H1 (cell line): ENCODE measurements around the gene RBM17.

Experiments
- CTCF ChIP-seq, 3 experiments: IDR thresholded peaks; 1 replicate in 2 of 3; 2 replicates in 1 of 3; pipeline versions ENCODE4 v1.5.1 to v1.6.1; 2011; ENCODE audit warnings: low read length in 3 of 3, mild to moderate bottlenecking in 3 of 3, inconsistent platforms in 2 of 3, low read depth in 1 of 3, moderate library complexity in 1 of 3; ENCODE audit not compliant: insufficient read depth in 1 of 3; ENCODE audit errors: control extremely low read depth in 1 of 3
- EP300 ChIP-seq, 2 experiments: IDR thresholded peaks; 1 replicate in 1 of 2; 2 replicates in 1 of 2; pipeline ENCODE4 v1.6.1; 2011 to 2012; ENCODE audit warnings: low read depth in 2 of 2, low read length in 2 of 2, mild to moderate bottlenecking in 2 of 2, borderline replicate concordance in 1 of 2, inconsistent platforms in 1 of 2, moderate library complexity in 1 of 2
- KDM5A ChIP-seq: fragments of 200-600 bp; IDR thresholded peaks from 2 replicates; pipeline ENCODE4 v1.7.1; 2012; ENCODE audit warnings: mild to moderate bottlenecking, low read length, inconsistent platforms, mixed read lengths
- MAFK ChIP-seq: IDR thresholded peaks from 2 replicates; pipeline ENCODE4 v1.6.1; 2012; ENCODE audit warnings: low read depth, mild to moderate bottlenecking, improper control_type of control experiment, low read length
- POLR2AphosphoS5 ChIP-seq: IDR thresholded peaks from 2 replicates; pipeline ENCODE4 v1.6.1; 2011; ENCODE audit warnings: low read depth, low read length
- RXRA ChIP-seq: IDR thresholded peaks from 2 replicates; pipeline ENCODE4 v1.6.1; 2011; ENCODE audit warnings: low read depth, mild to moderate bottlenecking, low read length, moderate library complexity; ENCODE audit not compliant: insufficient read depth
- TAF7 ChIP-seq: optimal IDR thresholded peaks from 2 replicates; pipeline ENCODE3; 2011; ENCODE audit warnings: low read depth, mild to moderate bottlenecking, inconsistent platforms, low read length, moderate library complexity, borderline replicate concordance
- ZNF274 ChIP-seq: IDR thresholded peaks from 2 replicates; pipeline ENCODE4 v1.7.0; 2012; ENCODE audit warnings: low read length, borderline replicate concordance; ENCODE audit errors: extremely low read depth
- TF ChIP-seq, protein P1 (sequence below): IDR thresholded peaks from 2 replicates; pipeline ENCODE4 v1.6.1; 2012; ENCODE audit warnings: low read length, inconsistent platforms

DNA sequence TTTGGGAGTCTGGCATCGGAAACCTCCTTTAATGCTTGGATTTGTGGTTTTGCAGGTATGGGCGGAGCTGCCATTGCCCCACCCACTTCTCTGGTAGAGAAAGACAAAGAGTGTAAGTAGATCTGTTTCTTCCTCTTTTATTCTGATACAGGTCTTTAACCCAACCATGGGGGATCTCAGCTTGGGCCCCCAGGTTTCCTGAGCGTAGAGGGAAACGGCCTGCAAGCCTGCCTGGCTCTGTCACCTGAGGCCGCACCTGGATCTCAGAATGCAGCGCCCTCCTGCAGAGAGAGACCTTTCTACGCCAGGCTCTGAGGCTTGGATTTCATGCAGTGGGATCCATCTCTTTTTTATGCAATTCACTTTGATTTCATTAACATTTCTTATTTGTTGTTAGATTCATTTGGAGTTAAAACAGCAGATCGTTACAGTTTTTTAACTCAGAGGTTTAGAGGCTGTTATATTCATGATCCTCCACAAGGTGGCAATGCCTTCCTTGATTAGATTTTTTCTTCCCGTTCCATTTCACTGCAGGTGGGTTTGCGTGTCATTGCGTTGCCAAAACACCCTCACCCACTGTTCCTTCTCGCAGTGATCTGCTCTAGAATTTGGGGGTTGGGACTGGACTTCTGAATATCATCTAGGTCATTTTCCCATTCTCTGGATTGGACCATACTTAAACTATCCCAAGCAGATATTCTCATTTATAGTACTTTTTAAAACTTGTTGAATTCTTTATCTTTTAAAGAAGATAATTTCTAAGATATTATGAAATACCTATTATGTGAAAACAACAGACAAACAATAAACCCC is 20.0 kb downstream of the RBM17 start:
- TF ChIP-seq RXRA, result no peak
- peak; percentile 73; the same call in 1 of the 2 replicates for TF ChIP-seq POLR2AphosphoS5
- TF ChIP-seq CTCF (IDR thresholded peaks at IDR 0.05; ENCODE audit: control extremely low read depth in 1 of 3, insufficient read depth in 1 of 3, low read depth in 1 of 3, low read length in 3 of 3), result peak in 2 of 3 experiments; percentile 47 to 57; a peak in 3 of 4 replicates
- no peak for TF ChIP-seq TAF7
- TF ChIP-seq KDM5A, result no peak
- TF ChIP-seq MAFK, result no peak
- TF ChIP-seq EP300 (IDR thresholded peaks at IDR 0.05; ENCODE audit: borderline replicate concordance in 1 of 2, low read depth in 2 of 2, low read length in 2 of 2), result no peak
- no peak for TF ChIP-seq ZNF274
- TF ChIP-seq, protein P1, sequence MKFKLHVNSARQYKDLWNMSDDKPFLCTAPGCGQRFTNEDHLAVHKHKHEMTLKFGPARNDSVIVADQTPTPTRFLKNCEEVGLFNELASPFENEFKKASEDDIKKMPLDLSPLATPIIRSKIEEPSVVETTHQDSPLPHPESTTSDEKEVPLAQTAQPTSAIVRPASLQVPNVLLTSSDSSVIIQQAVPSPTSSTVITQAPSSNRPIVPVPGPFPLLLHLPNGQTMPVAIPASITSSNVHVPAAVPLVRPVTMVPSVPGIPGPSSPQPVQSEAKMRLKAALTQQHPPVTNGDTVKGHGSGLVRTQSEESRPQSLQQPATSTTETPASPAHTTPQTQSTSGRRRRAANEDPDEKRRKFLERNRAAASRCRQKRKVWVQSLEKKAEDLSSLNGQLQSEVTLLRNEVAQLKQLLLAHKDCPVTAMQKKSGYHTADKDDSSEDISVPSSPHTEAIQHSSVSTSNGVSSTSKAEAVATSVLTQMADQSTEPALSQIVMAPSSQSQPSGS, result no peak
